IPS DF 4.7 (cell line): ENCODE data around the gene BPIFA3.

Experiments
- DNase-seq: peaks from one replicate; pipeline ENCODE4 v3.0.0-alpha.2; 2013; ENCODE audit warnings: low spot score; ENCODE audit errors: extremely low read depth

Gene BPIFA3

GRCh38 chr20:33261465-33261864, 44.3 kb downstream of the BPIFA3 start:
- DNase-seq: no peak

- peak; percentile 25 for DNase-seq
Observed at GRCh38 chr20:33262658-33263065, 45.5 kb downstream of the BPIFA3 start.

DNA sequence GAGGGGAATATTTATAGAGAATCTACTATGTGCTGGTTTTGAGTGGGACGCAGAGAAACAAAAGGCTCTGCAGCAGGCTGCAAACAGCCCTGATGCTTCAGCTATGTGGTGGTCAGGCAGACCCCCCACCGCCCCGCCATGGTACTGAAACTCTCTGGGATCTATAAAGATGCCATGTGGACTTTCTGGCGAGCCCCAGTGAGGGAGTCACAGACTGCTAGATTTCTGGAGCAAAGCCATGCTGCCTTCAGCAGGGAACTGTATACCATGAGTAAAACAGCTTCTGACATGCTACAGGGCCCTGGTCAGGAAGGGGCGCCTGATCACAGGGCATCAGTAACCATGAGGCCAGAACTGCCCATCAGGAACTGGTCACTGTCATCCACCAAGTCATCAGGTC, 46.6 kb downstream of the BPIFA3 start:
- DNase-seq: no peak

DNA sequence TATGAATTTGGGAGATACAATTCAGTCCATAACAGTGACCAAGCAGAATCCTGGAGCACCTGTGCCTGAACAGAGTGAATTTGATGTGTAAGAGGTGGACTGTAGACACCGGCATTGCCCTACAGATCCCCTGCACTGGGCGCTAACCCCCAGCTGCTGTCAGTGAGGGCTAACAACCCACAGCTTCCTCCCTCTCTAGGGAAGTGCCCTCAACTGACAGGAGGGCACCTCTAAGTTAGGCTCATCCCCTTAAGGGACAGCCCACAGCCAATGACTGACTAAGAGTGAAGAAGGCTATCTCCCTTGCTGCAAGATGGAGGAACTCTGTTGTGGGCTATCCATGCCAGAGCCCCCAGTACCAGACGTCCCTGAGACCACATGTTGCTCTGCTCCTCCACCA, 50.5 kb downstream of the BPIFA3 start:
- DNase-seq: no peak

GRCh38 chr20:33272155-33272873, 55.2 kb downstream of the BPIFA3 start:
- no peak for DNase-seq

- DNase-seq: no peak
Observed at GRCh38 chr20:33273117-33273851, 56.1 kb downstream of the BPIFA3 start.

- no peak for DNase-seq
Observed at GRCh38 chr20:33275215-33275614, 58.1 kb downstream of the BPIFA3 start.

GRCh38 chr20:33275871-33276270, 58.7 kb downstream of the BPIFA3 start:
- no peak for DNase-seq

DNA sequence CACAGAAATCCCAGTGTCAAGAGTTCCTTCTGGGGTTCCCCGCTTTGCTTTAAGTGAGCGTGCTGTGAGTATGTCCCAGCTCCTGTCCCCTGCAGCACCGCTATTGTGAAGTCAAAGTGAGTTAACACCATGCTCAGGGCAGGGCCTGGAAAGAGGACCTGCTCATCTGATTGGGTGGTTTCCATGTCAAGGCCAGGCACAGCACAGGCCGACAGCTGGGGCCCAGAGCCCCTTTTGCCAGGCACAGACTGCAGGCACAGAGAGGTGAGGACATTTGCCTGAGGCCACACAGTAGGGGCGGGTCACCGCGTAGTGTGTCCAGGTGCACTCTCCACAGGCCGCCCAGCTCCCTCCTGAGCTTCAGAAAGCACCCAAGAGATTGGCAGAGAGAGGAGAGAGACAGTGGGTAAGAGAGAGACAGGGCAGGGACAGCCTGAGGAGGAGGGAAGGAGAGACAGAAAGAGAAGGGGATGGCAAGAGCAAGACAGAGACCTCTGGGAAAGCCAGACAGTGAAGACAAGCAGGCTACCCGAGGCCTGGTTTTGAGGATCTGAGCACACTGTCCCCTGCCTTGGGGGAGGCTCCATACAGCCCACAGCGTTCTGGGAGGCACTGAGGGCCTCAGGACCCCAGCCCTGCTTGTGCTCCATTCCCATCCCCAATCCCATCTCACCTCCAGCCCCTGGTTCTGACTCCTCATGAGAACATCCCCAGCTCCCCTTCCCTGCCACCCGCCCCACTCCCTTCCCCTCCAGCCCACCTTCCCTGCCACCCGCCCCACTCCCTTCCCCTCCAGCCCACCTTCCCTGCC, 59.4 kb downstream of the BPIFA3 start:
- no peak for DNase-seq
